Measurements from ENCODE around the gene CD209.

GRCh38 chr19:7706955-7707456 is 40.3 kb downstream of the CD209 start:
- no peak for TF ChIP-seq POLR2A (IDR thresholded peaks at IDR 0.05)
- TF ChIP-seq, protein P1, sequence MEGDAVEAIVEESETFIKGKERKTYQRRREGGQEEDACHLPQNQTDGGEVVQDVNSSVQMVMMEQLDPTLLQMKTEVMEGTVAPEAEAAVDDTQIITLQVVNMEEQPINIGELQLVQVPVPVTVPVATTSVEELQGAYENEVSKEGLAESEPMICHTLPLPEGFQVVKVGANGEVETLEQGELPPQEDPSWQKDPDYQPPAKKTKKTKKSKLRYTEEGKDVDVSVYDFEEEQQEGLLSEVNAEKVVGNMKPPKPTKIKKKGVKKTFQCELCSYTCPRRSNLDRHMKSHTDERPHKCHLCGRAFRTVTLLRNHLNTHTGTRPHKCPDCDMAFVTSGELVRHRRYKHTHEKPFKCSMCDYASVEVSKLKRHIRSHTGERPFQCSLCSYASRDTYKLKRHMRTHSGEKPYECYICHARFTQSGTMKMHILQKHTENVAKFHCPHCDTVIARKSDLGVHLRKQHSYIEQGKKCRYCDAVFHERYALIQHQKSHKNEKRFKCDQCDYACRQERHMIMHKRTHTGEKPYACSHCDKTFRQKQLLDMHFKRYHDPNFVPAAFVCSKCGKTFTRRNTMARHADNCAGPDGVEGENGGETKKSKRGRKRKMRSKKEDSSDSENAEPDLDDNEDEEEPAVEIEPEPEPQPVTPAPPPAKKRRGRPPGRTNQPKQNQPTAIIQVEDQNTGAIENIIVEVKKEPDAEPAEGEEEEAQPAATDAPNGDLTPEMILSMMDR (IDR thresholded peaks at IDR 0.05), result no peak
